H9 (cell line): ENCODE data around the gene BRF1. TPM values are rescaled to one million over a fixed set of nuclear protein-coding genes. Genes with fewer than 3 reads are reported as not detected.

Source experiments
- DNase-seq: peaks from one replicate; pipeline ENCODE4 v3.0.0-alpha.2; 2017
- H2AFZ ChIP-seq: one replicate; pipeline ENCODE4 v1.6.1; 2013; ENCODE audit warnings: mild to moderate bottlenecking, low read length, control low read depth, moderate library complexity
- H2AK5ac ChIP-seq: 2 replicates; pipeline ENCODE4 v1.6.1; 2013; ENCODE audit warnings: low read length, control low read depth, mixed read lengths; ENCODE audit not compliant: insufficient read length
- H2BK120ac ChIP-seq: one replicate; pipeline ENCODE4 v1.6.1; 2013; ENCODE audit warnings: low read depth, mild to moderate bottlenecking, low read length, control low read depth, inconsistent platforms; ENCODE audit not compliant: poor library complexity, severe bottlenecking
- H2BK12ac ChIP-seq: 2 replicates; pipeline ENCODE4 v1.6.1; 2013; ENCODE audit warnings: low read length, control low read depth, mixed read lengths, low read depth; ENCODE audit not compliant: insufficient read length
- H2BK15ac ChIP-seq: 2 replicates; pipeline ENCODE4 v1.6.1; 2013; ENCODE audit warnings: low read depth, low read length, control low read depth
- H2BK20ac ChIP-seq: one replicate; pipeline ENCODE4 v1.6.1; 2013; ENCODE audit warnings: low read depth, mild to moderate bottlenecking, low read length, control low read depth, inconsistent platforms; ENCODE audit not compliant: poor library complexity, severe bottlenecking
- H2BK5ac ChIP-seq: 2 replicates; pipeline ENCODE4 v1.6.1; 2013; ENCODE audit warnings: low read length, control low read depth, mixed read lengths; ENCODE audit not compliant: insufficient read length
- H3K14ac ChIP-seq: 2 replicates; pipeline ENCODE4 v1.6.1; 2013; ENCODE audit warnings: low read length, control low read depth; ENCODE audit not compliant: insufficient read depth
- H3K18ac ChIP-seq: 2 replicates; pipeline ENCODE4 v1.6.1; 2013; ENCODE audit warnings: low read depth, mild to moderate bottlenecking, mixed read lengths, low read length, control low read depth; ENCODE audit not compliant: insufficient read length
- H3K23ac ChIP-seq: 2 replicates; pipeline ENCODE4 v1.6.1; 2013; ENCODE audit warnings: low read length, control low read depth, mixed read lengths, low read depth; ENCODE audit not compliant: insufficient read length
- H3K23me2 ChIP-seq: 2 replicates; pipeline ENCODE4 v1.6.1; 2013; ENCODE audit warnings: low read depth, mild to moderate bottlenecking, mixed read lengths, low read length, control low read depth; ENCODE audit not compliant: insufficient read length, poor library complexity, severe bottlenecking
- H3K27ac ChIP-seq: 2 replicates; pipeline ENCODE4 v1.5.1; 2013; ENCODE audit warnings: low read length, control low read depth, mixed read lengths, low read depth; ENCODE audit not compliant: insufficient read length
- H3K27me3 ChIP-seq: 2 replicates; pipeline ENCODE4 v1.6.1; 2013; ENCODE audit warnings: low read length, control low read depth, inconsistent platforms; ENCODE audit not compliant: insufficient read depth
- H3K4ac ChIP-seq: 2 replicates; pipeline ENCODE4 v1.6.1; 2013; ENCODE audit warnings: low read depth, mild to moderate bottlenecking, control low read depth, inconsistent platforms, low read length, moderate library complexity
- H3K4me1 ChIP-seq: 2 replicates; pipeline ENCODE4 v1.6.1; 2013; ENCODE audit warnings: low read length, control low read depth, inconsistent platforms; ENCODE audit not compliant: insufficient read depth
- H3K4me2 ChIP-seq: 2 replicates; pipeline ENCODE4 v1.6.1; 2013; ENCODE audit warnings: low read length, control low read depth, mixed read lengths; ENCODE audit not compliant: insufficient read length, insufficient read depth
- H3K56ac ChIP-seq: 2 replicates; pipeline ENCODE4 v1.6.1; 2013; ENCODE audit warnings: low read depth, mild to moderate bottlenecking, mixed read lengths, low read length, control low read depth; ENCODE audit not compliant: insufficient read length
- H3K79me1 ChIP-seq: 2 replicates; pipeline ENCODE4 v1.6.1; 2013; ENCODE audit warnings: low read depth, mild to moderate bottlenecking, moderate library complexity, low read length, control low read depth, inconsistent platforms; ENCODE audit not compliant: insufficient read depth, poor library complexity, severe bottlenecking
- H3K79me2 ChIP-seq: 2 replicates; pipeline ENCODE4 v1.6.1; 2013; ENCODE audit warnings: low read length, control low read depth, inconsistent platforms; ENCODE audit not compliant: insufficient read depth
- H3K9ac ChIP-seq: 2 replicates; pipeline ENCODE4 v1.6.1; 2013; ENCODE audit warnings: low read length, control low read depth, mixed read lengths; ENCODE audit not compliant: insufficient read length; ENCODE audit errors: extremely low read depth
- H3K9me3 ChIP-seq: one replicate; pipeline ENCODE4 v1.6.1; 2013; ENCODE audit warnings: low read depth, low read length, inconsistent platforms; ENCODE audit not compliant: control insufficient read depth
- H3T11ph ChIP-seq: one replicate; pipeline ENCODE4 v1.6.1; 2013; ENCODE audit warnings: mild to moderate bottlenecking, low read length, control low read depth, inconsistent platforms
- H4K20me1 ChIP-seq: one replicate; pipeline ENCODE4 v1.6.1; 2013; ENCODE audit not compliant: control insufficient read depth, insufficient read length, insufficient read depth
- H4K5ac ChIP-seq: 2 replicates; pipeline ENCODE4 v1.6.1; 2013; ENCODE audit warnings: low read depth, mild to moderate bottlenecking, mixed read lengths, low read length, control low read depth; ENCODE audit not compliant: insufficient read length
- H4K8ac ChIP-seq: replicated peaks from 2 replicates; pipeline ENCODE4 v1.6.1; 2013; ENCODE audit warnings: low read length, control low read depth, mixed read lengths, low read depth; ENCODE audit not compliant: insufficient read length
- H4K91ac ChIP-seq: 2 replicates; pipeline ENCODE4 v1.6.1; 2013; ENCODE audit warnings: low read depth, mild to moderate bottlenecking, moderate library complexity, mixed read lengths, low read length, control low read depth; ENCODE audit not compliant: insufficient read length
- H3K27ac Mint-ChIP-seq, 3 experiments: 2 replicates in 2 of 3; 3 replicates in 1 of 3; pipeline ENCODE4 v1.8.0; 2020 to 2021; ENCODE audit warnings: mixed read lengths in 3 of 3, mild to moderate bottlenecking in 1 of 3, moderate library complexity in 1 of 3
- H3K27me3 Mint-ChIP-seq: 2 replicates; pipeline ENCODE4 v1.8.0; 2021; ENCODE audit warnings: low read depth, mild to moderate bottlenecking, moderate library complexity, mixed read lengths
- H3K36me3 Mint-ChIP-seq, 3 experiments: 2 replicates in 2 of 3; 3 replicates in 1 of 3; pipeline ENCODE4 v1.8.0; 2020 to 2021; ENCODE audit warnings: low read depth in 3 of 3, mixed read lengths in 3 of 3; ENCODE audit not compliant: insufficient read depth in 1 of 3
- H3K4me1 Mint-ChIP-seq, 2 experiments: 2 replicates each; pipeline ENCODE4 v1.8.0; 2020; ENCODE audit warnings: mixed read lengths in 2 of 2
- H3K4me3 Mint-ChIP-seq, 2 experiments: 2 replicates in 1 of 2; 3 replicates in 1 of 2; pipeline ENCODE4 v1.8.0; 2020 to 2021; ENCODE audit warnings: mild to moderate bottlenecking in 2 of 2, mixed read lengths in 2 of 2, moderate library complexity in 1 of 2
- H3K9me3 Mint-ChIP-seq, 2 experiments: 2 replicates in 1 of 2; 3 replicates in 1 of 2; pipeline ENCODE4 v1.8.0; 2020; ENCODE audit warnings: mild to moderate bottlenecking in 2 of 2, mixed read lengths in 2 of 2, moderate library complexity in 1 of 2
- CTCF ChIP-seq: fragments of 200-600 bp; sonication (generic); conservative IDR thresholded peaks from 3 replicates; pipeline ENCODE4 v1.8.0; 2021; ENCODE audit warnings: antibody characterized with exemption, mild to moderate bottlenecking
- WGBS: extraction: QIAGEN DNeasy Blood & Tissue Kit; methylation state at CpG from one replicate; pipeline ENCODE4 v1.1.7; 2013; ENCODE audit warnings: missing lambda C conversion rate, low lambda C conversion rate, mixed read lengths; ENCODE audit not compliant: insufficient read length; ENCODE audit errors: extremely low coverage; 5-methylcytosine and 5-hydroxymethylcytosine counted together
- total RNA-seq: library from RNA; stranded (reverse); gene quantifications from 2 replicates; pipeline ENCODE4 v1.2.1, GENCODE V29; 2021

BRF1 gene
- total RNA-seq, 1 experiment from 2014 or later: 28.3 TPM

- Mint-ChIP-seq H3K27ac (no peak overlapping the region), H3K36me3 (no peaks in the 10 kb centered on the region; a peak in 3 of 7 replicates), H3K9me3 (no peaks in the 10 kb centered on the region; a peak in 1 of 5 replicates), H3K4me1 (no peaks in the 10 kb centered on the region; a peak in 2 of 4 replicates), H3K27me3 (no peaks in the 10 kb centered on the region; the same call in 1 of the 2 replicates), H3K4me3 (no peak overlapping the region)
- no peak overlapping the region for H3K27ac ChIP-seq
- H3K14ac ChIP-seq: no peak overlapping the region
- no peaks in the 10 kb centered on the region for H3K9me3 ChIP-seq
- H3T11ph ChIP-seq: no peak overlapping the region
- no peak overlapping the region for H4K5ac ChIP-seq
- no peak overlapping the region for H3K56ac ChIP-seq
- no peak overlapping the region for H4K91ac ChIP-seq
- no peak for DNase-seq
- no peak overlapping the region for H4K8ac ChIP-seq
- H2BK12ac ChIP-seq: no peak overlapping the region
- H3K18ac ChIP-seq: no peak overlapping the region
- no peaks in the 10 kb centered on the region for H4K20me1 ChIP-seq
- H3K27me3 ChIP-seq: no peaks in the 10 kb centered on the region
- no peak overlapping the region for H3K4me2 ChIP-seq
- no CpG with 5 or more reads among the region's 30 CpGs for WGBS
- no peaks in the 10 kb centered on the region for H3K23me2 ChIP-seq
- H3K4me1 ChIP-seq: no peaks in the 10 kb centered on the region
- H2BK5ac ChIP-seq: no peak overlapping the region
- H2AK5ac ChIP-seq: no peak overlapping the region
- no peak overlapping the region for H2BK120ac ChIP-seq
- no peaks in the 10 kb centered on the region for H3K79me2 ChIP-seq
- no peak overlapping the region for H2BK15ac ChIP-seq
- TF ChIP-seq CTCF: no peak
- H2BK20ac ChIP-seq: no peak overlapping the region
- no peak overlapping the region for H3K4ac ChIP-seq
- H2AFZ ChIP-seq: no peak overlapping the region
- no peak overlapping the region for H3K23ac ChIP-seq
- H3K9ac ChIP-seq: no peak overlapping the region
- H3K79me1 ChIP-seq: no peaks in the 10 kb centered on the region
These were observed 90.4 kb downstream of the BRF1 start for GRCh38 chr14:105210266-105211025.
